HG03064 (cell line): ENCODE measurements around the gene TRERF1.
"Not testable (repeated sequence)": the region's sequence is repeated elsewhere in the genome, so short reads cannot be mapped to it uniquely, and the experiment has no call there.

Experiments
- ATAC-seq: cut with Tn5 transposase; IDR thresholded peaks from one replicate; pipeline ENCODE4 v1.9.1; 2021; ENCODE audit warnings: low read depth; ENCODE audit not compliant: unreplicated experiment

TRERF1 gene

GRCh38 chr6:42229506-42230119 is 222.1 kb downstream of the TRERF1 start:
- ATAC-seq: no peak

GRCh38 chr6:42228305-42228704 is 223.4 kb downstream of the TRERF1 start:
- no peak for ATAC-seq

GRCh38 chr6:42227173-42227850 is 224.4 kb downstream of the TRERF1 start:
- no peak for ATAC-seq

- no peak for ATAC-seq
These were observed 225.0 kb downstream of the TRERF1 start for GRCh38 chr6:42226645-42227143.

- no peak for ATAC-seq
These were observed 225.5 kb downstream of the TRERF1 start for GRCh38 chr6:42226161-42226611.

GRCh38 chr6:42225419-42225818 is 226.3 kb downstream of the TRERF1 start:
- no peak for ATAC-seq

GRCh38 chr6:42225029-42225339 is 226.7 kb downstream of the TRERF1 start:
- no peak for ATAC-seq

- peak; percentile 84 for ATAC-seq
These were observed 227.3 kb downstream of the TRERF1 start for GRCh38 chr6:42224222-42225028.

- ATAC-seq: no peak
These were observed 229.3 kb downstream of the TRERF1 start for GRCh38 chr6:42222448-42222847.

- no peak for ATAC-seq
These were observed 230.2 kb downstream of the TRERF1 start for GRCh38 chr6:42221546-42221945.

- no peak for ATAC-seq
These were observed 230.9 kb downstream of the TRERF1 start for GRCh38 chr6:42220807-42221206.

GRCh38 chr6:42217519-42218367 is 234.0 kb downstream of the TRERF1 start, which contains the start of gene MRPS10:
MRPS10 (minus strand) TSS chr6:42217861; CDS start chr6:42217849, 12 bp downstream.
- peak; percentile 72 for ATAC-seq

GRCh38 chr6:42217157-42217518 is 234.6 kb downstream of the TRERF1 start:
- no peak for ATAC-seq

- ATAC-seq: not testable (repeated sequence)
These were observed 235.2 kb downstream of the TRERF1 start for GRCh38 chr6:42216495-42216894.

GRCh38 chr6:42212442-42212841 is 239.3 kb downstream of the TRERF1 start:
- no peak for ATAC-seq

GRCh38 chr6:42211726-42212125 is 240.0 kb downstream of the TRERF1 start:
- no peak for ATAC-seq

- ATAC-seq: no peak
These were observed 241.2 kb downstream of the TRERF1 start for GRCh38 chr6:42210551-42210950.

- ATAC-seq: not testable (repeated sequence)
These were observed 244.2 kb downstream of the TRERF1 start for GRCh38 chr6:42207559-42207958.

- ATAC-seq: no peak
These were observed 246.9 kb downstream of the TRERF1 start for GRCh38 chr6:42204768-42205282.

- ATAC-seq: no peak
These were observed 248.5 kb downstream of the TRERF1 start for GRCh38 chr6:42203183-42203582.
